NB4 (cell line): ENCODE data around the gene PLD2.

Source experiments
- CTCF ChIP-seq: IDR thresholded peaks from one replicate; pipeline ENCODE4 v1.5.1; 2012; ENCODE audit warnings: low read depth, low read length
- MAX ChIP-seq: IDR thresholded peaks from 2 replicates; pipeline ENCODE4 v1.6.1; 2011; ENCODE audit warnings: low read depth, low read length
- MYC ChIP-seq: IDR thresholded peaks from 2 replicates; pipeline ENCODE4 v1.6.1; 2011; ENCODE audit warnings: low read depth, low read length
- POLR2A ChIP-seq: IDR thresholded peaks from 2 replicates; pipeline ENCODE4 v1.6.1; 2011; ENCODE audit warnings: mild to moderate bottlenecking; ENCODE audit not compliant: insufficient read length; ENCODE audit errors: extremely low read depth

DNA sequence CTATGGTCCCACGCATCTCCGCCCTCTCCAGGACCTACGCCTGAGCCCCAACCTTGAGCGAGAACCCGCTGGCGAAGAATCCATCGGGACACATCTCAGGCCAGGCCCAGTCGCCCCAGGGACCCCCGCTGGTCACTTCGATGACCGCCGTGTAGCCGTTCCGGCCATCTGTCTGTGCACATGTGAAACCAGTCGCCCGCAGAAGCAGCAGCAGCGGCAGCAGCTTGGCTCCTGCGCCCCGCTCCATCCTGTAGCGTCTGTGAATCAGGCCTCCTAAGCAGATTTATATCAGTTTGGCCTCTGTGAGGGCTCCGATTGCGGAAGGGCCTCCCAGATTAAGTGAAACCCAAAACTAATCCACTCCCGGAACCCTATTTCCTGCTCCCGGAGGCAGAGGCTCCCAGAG is 20.8 kb upstream of the PLD2 start, which contains the start of gene VMO1:
- no peak for TF ChIP-seq CTCF
- no peak for TF ChIP-seq MAX
- TF ChIP-seq POLR2A, result no peak
- TF ChIP-seq MYC, result no peak
